Activated naive CD4-positive, alpha-beta T cell treated with anti-CD3 and anti-CD28 coated beads, Interleukin-2, amount 50 U/mL, for 24 hours (primary cell): ENCODE results near the gene HTRA1.

Experiments used
- H3K27ac Mint-ChIP-seq: one replicate; pipeline ENCODE4 v1.8.0; 2021; ENCODE audit warnings: mild to moderate bottlenecking, mixed read lengths
- H3K27me3 Mint-ChIP-seq: one replicate; pipeline ENCODE4 v1.8.0; 2021; ENCODE audit warnings: mixed read lengths
- H3K36me3 Mint-ChIP-seq: one replicate; pipeline ENCODE4 v1.8.0; 2021; ENCODE audit warnings: mixed read lengths
- H3K4me1 Mint-ChIP-seq: one replicate; pipeline ENCODE4 v1.8.0; 2021; ENCODE audit warnings: mixed read lengths
- H3K4me3 Mint-ChIP-seq: one replicate; pipeline ENCODE4 v1.8.0; 2021; ENCODE audit warnings: mild to moderate bottlenecking, mixed read lengths
- H3K9me3 Mint-ChIP-seq: one replicate; pipeline ENCODE4 v1.8.0; 2021; ENCODE audit warnings: mixed read lengths

HTRA1 gene

GRCh38 chr10:122476333-122476695 is 15.0 kb downstream of the HTRA1 start:
- Mint-ChIP-seq H3K4me1 (peaks cover 6% of the 10 kb centered on the region), H3K27ac (no peak overlapping the region), H3K27me3 (peaks cover 5% of the 10 kb centered on the region), H3K9me3 (no peaks in the 10 kb centered on the region), H3K36me3 (no peaks in the 10 kb centered on the region), H3K4me3 (no peak overlapping the region)

GRCh38 chr10:122477436-122477835 is 16.1 kb downstream of the HTRA1 start:
- H3K4me3 Mint-ChIP-seq: no peak overlapping the region
- no peak overlapping the region for H3K27ac Mint-ChIP-seq
- H3K4me1 Mint-ChIP-seq: peaks cover 6% of the 10 kb centered on the region

GRCh38 chr10:122478971-122479370 is 17.6 kb downstream of the HTRA1 start:
- H3K9me3 Mint-ChIP-seq: no peaks in the 10 kb centered on the region
- peaks cover 6% of the 10 kb centered on the region for H3K4me1 Mint-ChIP-seq
- H3K4me3 Mint-ChIP-seq: no peak overlapping the region
- H3K27me3 Mint-ChIP-seq: peaks cover 1% of the 10 kb centered on the region
- no peaks in the 10 kb centered on the region for H3K36me3 Mint-ChIP-seq
- no peak overlapping the region for H3K27ac Mint-ChIP-seq

More at GRCh38 chr10:122477436-122477835, 16.1 kb downstream of the HTRA1 start:
- Mint-ChIP-seq H3K36me3 (no peaks in the 10 kb centered on the region), H3K9me3 (no peaks in the 10 kb centered on the region), H3K27me3 (peaks cover 1% of the 10 kb centered on the region)

- Mint-ChIP-seq H3K27me3 (peaks cover 1% of the 10 kb centered on the region), H3K27ac (no peak overlapping the region), H3K4me3 (no peak overlapping the region), H3K36me3 (no peaks in the 10 kb centered on the region), H3K4me1 (no peaks in the 10 kb centered on the region), H3K9me3 (no peaks in the 10 kb centered on the region)
These were observed 18.9 kb downstream of the HTRA1 start for GRCh38 chr10:122480146-122480833.

GRCh38 chr10:122481296-122482056 is 20.1 kb downstream of the HTRA1 start:
- H3K4me1 Mint-ChIP-seq: no peaks in the 10 kb centered on the region
- no peak overlapping the region for H3K27ac Mint-ChIP-seq
- H3K27me3 Mint-ChIP-seq: peaks cover 1% of the 10 kb centered on the region
- H3K36me3 Mint-ChIP-seq: no peaks in the 10 kb centered on the region
- H3K9me3 Mint-ChIP-seq: no peaks in the 10 kb centered on the region
- H3K4me3 Mint-ChIP-seq: no peak overlapping the region

GRCh38 chr10:122484276-122485060 is 23.1 kb downstream of the HTRA1 start:
- Mint-ChIP-seq H3K9me3 (no peaks in the 10 kb centered on the region), H3K4me3 (no peak overlapping the region), H3K27me3 (peaks cover 1% of the 10 kb centered on the region), H3K4me1 (no peaks in the 10 kb centered on the region), H3K27ac (no peak overlapping the region), H3K36me3 (no peaks in the 10 kb centered on the region)

GRCh38 chr10:122485670-122486069 is 24.3 kb downstream of the HTRA1 start:
- no peak overlapping the region for H3K4me3 Mint-ChIP-seq
- H3K4me1 Mint-ChIP-seq: no peaks in the 10 kb centered on the region
- no peaks in the 10 kb centered on the region for H3K9me3 Mint-ChIP-seq
- H3K27ac Mint-ChIP-seq: no peak overlapping the region
- H3K27me3 Mint-ChIP-seq: no peaks in the 10 kb centered on the region
- no peaks in the 10 kb centered on the region for H3K36me3 Mint-ChIP-seq

- Mint-ChIP-seq H3K36me3 (no peaks in the 10 kb centered on the region), H3K27me3 (no peaks in the 10 kb centered on the region)
These were observed 25.2 kb downstream of the HTRA1 start for GRCh38 chr10:122486406-122487080.

GRCh38 chr10:122487174-122487765 is 25.9 kb downstream of the HTRA1 start:
- Mint-ChIP-seq H3K27me3 (no peaks in the 10 kb centered on the region), H3K27ac (no peak overlapping the region), H3K4me1 (no peaks in the 10 kb centered on the region), H3K36me3 (no peaks in the 10 kb centered on the region), H3K4me3 (no peak overlapping the region), H3K9me3 (no peaks in the 10 kb centered on the region)

More at GRCh38 chr10:122486406-122487080, 25.2 kb downstream of the HTRA1 start:
- no peaks in the 10 kb centered on the region for H3K9me3 Mint-ChIP-seq
- no peaks in the 10 kb centered on the region for H3K4me1 Mint-ChIP-seq
- no peak overlapping the region for H3K4me3 Mint-ChIP-seq
- no peak overlapping the region for H3K27ac Mint-ChIP-seq

- Mint-ChIP-seq H3K4me3 (no peak overlapping the region), H3K27ac (no peak overlapping the region), H3K36me3 (no peaks in the 10 kb centered on the region), H3K27me3 (peaks cover 3% of the 10 kb centered on the region), H3K9me3 (no peaks in the 10 kb centered on the region), H3K4me1 (no peaks in the 10 kb centered on the region)
These were observed 28.9 kb downstream of the HTRA1 start for GRCh38 chr10:122490268-122490667.

- Mint-ChIP-seq H3K27ac (no peak overlapping the region), H3K4me1 (peaks cover 4% of the 10 kb centered on the region), H3K9me3 (no peaks in the 10 kb centered on the region), H3K4me3 (no peak overlapping the region), H3K27me3 (peaks cover 3% of the 10 kb centered on the region), H3K36me3 (no peaks in the 10 kb centered on the region)
These were observed 29.7 kb downstream of the HTRA1 start for GRCh38 chr10:122490786-122491680.

- Mint-ChIP-seq H3K9me3 (no peaks in the 10 kb centered on the region), H3K4me3 (no peak overlapping the region), H3K36me3 (no peaks in the 10 kb centered on the region), H3K27ac (no peak overlapping the region), H3K27me3 (peaks cover 3% of the 10 kb centered on the region), H3K4me1 (peaks cover 11% of the 10 kb centered on the region)
These were observed 30.7 kb downstream of the HTRA1 start for GRCh38 chr10:122492006-122492405.

- Mint-ChIP-seq H3K36me3 (no peaks in the 10 kb centered on the region), H3K4me1 (peaks cover 11% of the 10 kb centered on the region), H3K27ac (no peak overlapping the region), H3K27me3 (peaks cover 3% of the 10 kb centered on the region), H3K9me3 (no peaks in the 10 kb centered on the region), H3K4me3 (no peak overlapping the region)
These were observed 31.7 kb downstream of the HTRA1 start for GRCh38 chr10:122492999-122493481.

- Mint-ChIP-seq H3K4me3 (no peak overlapping the region), H3K4me1 (peaks cover 11% of the 10 kb centered on the region), H3K9me3 (no peaks in the 10 kb centered on the region), H3K36me3 (no peaks in the 10 kb centered on the region), H3K27ac (no peak overlapping the region), H3K27me3 (peaks cover 3% of the 10 kb centered on the region)
These were observed 32.4 kb downstream of the HTRA1 start for GRCh38 chr10:122493761-122494160.
